ENCODE data around the gene TMEM125. TPM values are rescaled to one million over a fixed set of nuclear protein-coding genes. Genes with fewer than 3 reads are reported as not detected.

Gene TMEM125
- total RNA-seq, 4 donors from 2014 or later, result 0.20 to 2.6 (median 0.21) TPM; not detected in 1

DNA sequence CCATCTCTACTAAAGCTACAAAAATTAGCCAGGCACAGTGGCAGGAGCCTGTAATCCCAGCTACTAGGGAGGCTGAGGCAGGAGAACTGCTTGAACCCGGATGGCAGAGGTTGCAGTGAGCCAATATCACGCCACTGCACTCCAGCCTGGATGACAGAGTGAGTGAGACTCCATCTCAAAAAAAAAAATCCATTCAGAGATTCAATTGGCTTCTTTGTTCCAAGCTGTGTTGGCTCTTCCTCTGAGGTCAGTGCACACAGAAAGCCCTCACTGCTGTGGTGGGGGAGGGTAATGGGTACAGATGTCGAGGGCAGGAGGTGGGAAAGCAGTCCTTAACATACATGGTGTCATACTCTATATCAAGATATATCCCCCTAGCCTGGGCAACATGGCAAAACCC is 45.7 kb downstream of the TMEM125 start:
- peaks cover 0 to 10% (median 0%) of the 10 kb centered on the region in 3 donors for H3K36me3 ChIP-seq
- no peaks in the 10 kb centered on the region for H3K27me3 ChIP-seq
- H3K9me3 ChIP-seq, result no peaks in the 10 kb centered on the region
- TF ChIP-seq EP300 (IDR thresholded peaks at IDR 0.05) (no peak), POLR2A (IDR thresholded peaks at IDR 0.05) (no peak)
- TF ChIP-seq, protein P1, sequence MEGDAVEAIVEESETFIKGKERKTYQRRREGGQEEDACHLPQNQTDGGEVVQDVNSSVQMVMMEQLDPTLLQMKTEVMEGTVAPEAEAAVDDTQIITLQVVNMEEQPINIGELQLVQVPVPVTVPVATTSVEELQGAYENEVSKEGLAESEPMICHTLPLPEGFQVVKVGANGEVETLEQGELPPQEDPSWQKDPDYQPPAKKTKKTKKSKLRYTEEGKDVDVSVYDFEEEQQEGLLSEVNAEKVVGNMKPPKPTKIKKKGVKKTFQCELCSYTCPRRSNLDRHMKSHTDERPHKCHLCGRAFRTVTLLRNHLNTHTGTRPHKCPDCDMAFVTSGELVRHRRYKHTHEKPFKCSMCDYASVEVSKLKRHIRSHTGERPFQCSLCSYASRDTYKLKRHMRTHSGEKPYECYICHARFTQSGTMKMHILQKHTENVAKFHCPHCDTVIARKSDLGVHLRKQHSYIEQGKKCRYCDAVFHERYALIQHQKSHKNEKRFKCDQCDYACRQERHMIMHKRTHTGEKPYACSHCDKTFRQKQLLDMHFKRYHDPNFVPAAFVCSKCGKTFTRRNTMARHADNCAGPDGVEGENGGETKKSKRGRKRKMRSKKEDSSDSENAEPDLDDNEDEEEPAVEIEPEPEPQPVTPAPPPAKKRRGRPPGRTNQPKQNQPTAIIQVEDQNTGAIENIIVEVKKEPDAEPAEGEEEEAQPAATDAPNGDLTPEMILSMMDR (IDR thresholded peaks at IDR 0.05), result no peak
- peaks cover 0 to 30% (median 2%) of the 10 kb centered on the region in 4 donors for H3K4me1 ChIP-seq
- peak overlapping the region in 2 of 4 donors; percentile 46 to 55 for H3K27ac ChIP-seq
- DNase-seq (ENCODE audit: low spot score in 2 of 2), result no peak
- no peak overlapping the region for H3K4me3 ChIP-seq
- WGBS, 2 donors, result 45 to 73% methylated on average over 3 of the region's 3 CpGs

DNA sequence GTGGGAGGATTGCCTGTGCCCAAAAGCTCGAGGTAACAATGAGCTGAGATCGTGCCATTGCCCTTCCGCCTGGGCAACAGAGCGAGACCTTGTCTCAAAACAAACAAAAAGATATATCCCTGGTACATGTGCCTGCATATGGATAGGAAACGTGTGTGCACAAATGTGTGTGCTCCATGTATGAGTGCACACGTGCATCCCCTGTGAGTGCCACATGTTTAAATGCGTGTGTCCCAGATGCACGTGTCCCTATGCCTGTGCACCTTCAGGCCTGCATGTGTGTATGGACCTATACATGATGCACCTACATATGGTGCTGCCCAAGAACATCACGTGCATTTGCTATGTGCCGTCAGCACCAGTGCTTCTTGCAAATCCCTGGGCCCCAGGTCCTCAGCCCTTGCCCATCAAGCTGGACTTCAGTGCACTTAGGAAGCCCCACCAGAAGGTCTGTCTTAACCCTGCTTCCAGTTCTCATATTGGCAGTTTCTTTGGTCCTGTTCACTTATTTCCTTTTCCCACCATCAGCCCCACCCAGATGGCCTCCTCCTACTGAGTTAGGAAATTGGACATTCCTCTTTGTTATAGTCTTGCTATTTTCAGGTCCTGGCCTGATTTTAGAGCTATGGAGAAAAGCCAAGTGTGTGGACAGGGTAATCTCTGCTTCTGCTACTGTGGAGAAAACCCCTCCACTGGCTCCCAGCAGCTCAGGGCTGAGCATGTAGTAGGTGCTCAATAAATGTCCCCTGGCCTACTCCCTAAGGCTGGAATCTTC is 46.4 kb downstream of the TMEM125 start:
- DNase-seq (ENCODE audit: low spot score in 2 of 2), result no peak
- H3K9me3 ChIP-seq, result no peaks in the 10 kb centered on the region
- H3K36me3 ChIP-seq, result peaks cover 0 to 10% (median 0%) of the 10 kb centered on the region in 3 donors
- peaks cover 0 to 30% (median 2%) of the 10 kb centered on the region in 4 donors for H3K4me1 ChIP-seq
- no peak overlapping the region for H3K27ac ChIP-seq
- TF ChIP-seq POLR2A (IDR thresholded peaks at IDR 0.05), result no peak
- TF ChIP-seq, protein P1 (IDR thresholded peaks at IDR 0.05), result no peak
- no peak for TF ChIP-seq EP300 (IDR thresholded peaks at IDR 0.05)
- no peak overlapping the region for H3K4me3 ChIP-seq
- no peaks in the 10 kb centered on the region for H3K27me3 ChIP-seq
- 87% methylated on average over 9 to 10 of the region's 10 CpGs for WGBS, 2 donors

DNA sequence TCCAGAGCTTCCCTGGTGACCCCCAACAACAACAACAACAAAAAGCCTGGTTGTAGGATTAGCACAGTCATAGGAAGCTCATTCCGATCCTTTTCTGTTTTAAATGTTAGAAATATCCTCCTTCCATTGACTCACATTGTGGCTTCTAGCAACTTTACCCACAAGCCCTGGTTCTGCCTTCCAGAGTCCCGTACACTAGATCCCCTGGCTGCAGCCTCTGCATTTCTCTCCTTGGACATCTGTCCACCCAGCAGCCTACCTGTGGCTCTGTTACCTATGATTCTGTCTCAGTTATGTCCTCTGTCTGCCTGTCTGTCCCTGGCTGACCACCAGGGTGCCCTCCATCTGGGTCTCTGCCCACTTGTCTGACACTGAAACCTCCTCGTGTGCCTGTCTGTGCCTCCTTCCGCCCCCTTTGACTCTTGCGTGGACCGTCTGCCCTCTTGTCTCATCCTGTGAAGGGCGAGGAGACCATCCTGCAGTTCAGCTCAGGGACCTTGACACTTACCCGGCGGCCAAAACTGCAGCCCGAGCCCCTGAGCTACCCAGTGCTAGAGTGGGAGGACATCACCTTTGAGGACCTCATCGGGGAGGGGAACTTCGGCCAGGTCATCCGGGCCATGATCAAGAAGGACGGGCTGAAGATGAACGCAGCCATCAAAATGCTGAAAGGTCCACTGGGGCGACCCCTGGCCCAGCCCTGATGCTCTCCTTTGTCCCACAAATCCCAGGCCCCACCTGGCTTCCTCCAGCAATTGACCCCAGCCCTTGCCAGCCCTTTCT is 47.1 kb downstream of the TMEM125 start:
- no peaks in the 10 kb centered on the region for H3K27me3 ChIP-seq
- peak overlapping the region in 1 of 4 donors; percentile 47 for H3K27ac ChIP-seq
- no peak overlapping the region for H3K4me3 ChIP-seq
- no peak for DNase-seq (ENCODE audit: low spot score in 2 of 2)
- H3K36me3 ChIP-seq, result peaks cover 0 to 10% (median 0%) of the 10 kb centered on the region in 3 donors
- TF ChIP-seq, protein P1 (IDR thresholded peaks at IDR 0.05), result no peak
- TF ChIP-seq EP300 (IDR thresholded peaks at IDR 0.05), result no peak
- no peaks in the 10 kb centered on the region for H3K9me3 ChIP-seq
- H3K4me1 ChIP-seq, result peaks cover 0 to 30% (median 2%) of the 10 kb centered on the region in 4 donors
- WGBS, 2 donors, result 85 to 89% methylated on average over 16 of the region's 16 CpGs

DNA sequence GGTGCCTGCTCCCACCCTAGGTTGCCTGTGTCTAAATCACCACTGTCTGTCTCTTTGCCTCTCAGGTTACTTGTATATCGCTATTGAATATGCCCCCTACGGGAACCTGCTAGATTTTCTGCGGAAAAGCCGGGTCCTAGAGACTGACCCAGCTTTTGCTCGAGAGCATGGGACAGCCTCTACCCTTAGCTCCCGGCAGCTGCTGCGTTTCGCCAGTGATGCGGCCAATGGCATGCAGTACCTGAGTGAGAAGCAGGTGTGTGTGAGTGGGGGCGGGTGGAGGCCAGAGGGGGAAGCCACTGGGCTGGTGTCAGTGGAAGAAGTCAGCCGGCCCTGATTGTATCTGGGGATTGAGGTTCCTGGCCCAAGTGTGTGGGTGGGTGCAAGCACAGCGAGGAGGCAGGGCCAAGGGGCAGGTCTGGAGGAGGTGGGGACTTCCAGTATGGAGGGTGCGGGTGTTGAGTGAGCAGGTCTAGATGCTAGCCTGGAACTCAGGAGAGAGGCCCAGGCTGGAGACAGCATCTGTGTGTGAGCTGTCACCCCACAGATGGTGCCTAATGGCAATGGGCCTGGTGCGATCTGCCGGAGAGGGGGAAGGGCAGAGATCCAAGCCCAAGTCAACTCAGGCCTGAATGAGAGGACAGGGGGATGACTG is 48.2 kb downstream of the TMEM125 start:
- Histone ChIP-seq H3K27me3 (no peaks in the 10 kb centered on the region), H3K36me3 (peaks cover 0 to 11% (median 0%) of the 10 kb centered on the region in 3 donors), H3K4me1 (peaks cover 0 to 30% (median 2%) of the 10 kb centered on the region in 4 donors), H3K27ac (peak overlapping the region in 1 of 4 donors; percentile 8), H3K4me3 (no peak overlapping the region), H3K9me3 (no peaks in the 10 kb centered on the region)
- DNase-seq (ENCODE audit: low spot score in 2 of 2), result no peak
- TF ChIP-seq EP300 (IDR thresholded peaks at IDR 0.05) (no peak), POLR2A (IDR thresholded peaks at IDR 0.05) (no peak)
- TF ChIP-seq, protein P1 (IDR thresholded peaks at IDR 0.05), result no peak
- 77 to 83% methylated on average over 15 of the region's 15 CpGs for WGBS, 2 donors

Measured in tibial nerve (tissue), 4 donors.